ENCODE results near the gene GPR162.

- TF ChIP-seq GATA3 (IDR thresholded peaks at IDR 0.05; ENCODE audit: low read depth, low read length) (no peak), GATA2 (IDR thresholded peaks at IDR 0.05; ENCODE audit: low read depth, low read length) (no peak)
Measured at GRCh38 chr12:6847676-6848075, 26.1 kb downstream of the GPR162 start.

Data from SH-SY5Y (cell line).